NCI-H82 (cell line): ENCODE results near the gene HYI.

Experiments used
- DNase-seq: peaks from one replicate; lab custom pipeline; 2025; lab: John Stamatoyannopoulos, UW

The HYI gene

GRCh38 chr1:43444151-43444828 is 9.4 kb downstream of the HYI start:
- no peak for DNase-seq

GRCh38 chr1:43443197-43443946 is 10.4 kb downstream of the HYI start:
- no peak for DNase-seq

- no peak for DNase-seq
These were observed 11.0 kb downstream of the HYI start for GRCh38 chr1:43442756-43443155.

GRCh38 chr1:43441894-43442637 is 11.7 kb downstream of the HYI start:
- no peak for DNase-seq

- DNase-seq: no peak
These were observed 12.4 kb downstream of the HYI start for GRCh38 chr1:43441166-43441893.

GRCh38 chr1:43440358-43440757 is 13.4 kb downstream of the HYI start:
- no peak for DNase-seq

- no peak for DNase-seq
These were observed 13.9 kb downstream of the HYI start for GRCh38 chr1:43439781-43440180.

- DNase-seq: no peak
These were observed 14.7 kb downstream of the HYI start for GRCh38 chr1:43438953-43439581.

GRCh38 chr1:43438576-43438952 is 15.2 kb downstream of the HYI start:
- no peak for DNase-seq

- no peak for DNase-seq
These were observed 15.7 kb downstream of the HYI start for GRCh38 chr1:43438006-43438405.

GRCh38 chr1:43437031-43437973 is 16.4 kb downstream of the HYI start:
- DNase-seq: no peak

GRCh38 chr1:43436371-43436770 is 17.4 kb downstream of the HYI start:
- DNase-seq: no peak

- peak; percentile 71 for DNase-seq
These were observed 18.3 kb downstream of the HYI start for GRCh38 chr1:43435146-43436145.

- no peak for DNase-seq
These were observed 19.5 kb downstream of the HYI start for GRCh38 chr1:43434256-43434655.

- no peak for DNase-seq
These were observed 20.8 kb downstream of the HYI start for GRCh38 chr1:43432907-43433306.

- DNase-seq: no peak
These were observed 21.4 kb downstream of the HYI start for GRCh38 chr1:43432171-43432860.

GRCh38 chr1:43431676-43432075 is 22.1 kb downstream of the HYI start:
- no peak for DNase-seq

- DNase-seq: no peak
These were observed 22.9 kb downstream of the HYI start for GRCh38 chr1:43430831-43431230.

- DNase-seq: no peak
These were observed 25.8 kb downstream of the HYI start for GRCh38 chr1:43427941-43428340.
